Measurements from ENCODE around the gene OBP2A. TPM values are rescaled to one million over a fixed set of nuclear protein-coding genes. Genes with fewer than 3 reads are reported as not detected.

OBP2A gene
- total RNA-seq, 1 donor from 2014 or later, result not detected

DNA sequence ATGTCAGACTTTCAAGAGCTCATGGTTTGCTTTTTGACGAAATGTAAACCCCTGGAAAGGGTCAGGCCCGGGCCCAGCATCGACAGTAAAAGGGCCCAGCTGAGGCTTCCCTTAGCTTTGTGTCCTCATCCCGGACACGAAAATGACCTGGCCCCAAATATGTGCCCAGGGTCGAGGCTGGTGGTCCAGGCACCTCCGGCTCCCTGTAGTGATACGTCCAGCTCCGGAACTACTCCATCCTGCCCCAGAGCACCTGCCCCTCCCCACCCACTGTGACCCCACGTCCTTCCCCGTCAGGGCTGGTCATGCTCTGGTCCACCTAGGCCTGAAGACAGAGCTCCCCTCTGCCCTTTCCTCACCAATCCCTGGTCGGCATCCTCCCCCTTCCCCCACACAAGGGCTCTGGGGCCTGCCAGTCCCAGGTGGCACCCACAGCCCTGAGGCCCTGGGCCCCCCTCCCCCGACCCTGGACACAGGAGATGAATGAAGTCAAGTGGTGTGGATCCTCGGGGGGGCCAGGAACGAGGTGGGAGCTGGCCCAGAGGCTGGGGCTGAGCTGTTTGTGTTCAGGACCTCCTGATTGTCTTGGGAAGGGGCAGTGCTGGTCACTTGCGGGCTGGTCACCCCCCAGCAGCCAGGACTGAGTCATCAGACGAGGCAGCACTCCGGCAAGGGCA lies 6.2 kb downstream of the OBP2A start:
- ChIA-PET CTCF (no interaction called here), POLR2A (interaction anchor here (0.6 kb wide), 1 partner anchor 415 kb away, joined by 7 read pairs; no protein-coding TSS in a partner anchor)
- H3K4me3 Mint-ChIP-seq, result no peak overlapping the region
- no peak for DNase-seq
- no peaks in the 10 kb centered on the region for H3K4me1 Mint-ChIP-seq
- intact Hi-C loops (cut with micrococcal nuclease), result no loop called here
- no peaks in the 10 kb centered on the region for H3K27me3 Mint-ChIP-seq
- TF ChIP-seq, protein P1, sequence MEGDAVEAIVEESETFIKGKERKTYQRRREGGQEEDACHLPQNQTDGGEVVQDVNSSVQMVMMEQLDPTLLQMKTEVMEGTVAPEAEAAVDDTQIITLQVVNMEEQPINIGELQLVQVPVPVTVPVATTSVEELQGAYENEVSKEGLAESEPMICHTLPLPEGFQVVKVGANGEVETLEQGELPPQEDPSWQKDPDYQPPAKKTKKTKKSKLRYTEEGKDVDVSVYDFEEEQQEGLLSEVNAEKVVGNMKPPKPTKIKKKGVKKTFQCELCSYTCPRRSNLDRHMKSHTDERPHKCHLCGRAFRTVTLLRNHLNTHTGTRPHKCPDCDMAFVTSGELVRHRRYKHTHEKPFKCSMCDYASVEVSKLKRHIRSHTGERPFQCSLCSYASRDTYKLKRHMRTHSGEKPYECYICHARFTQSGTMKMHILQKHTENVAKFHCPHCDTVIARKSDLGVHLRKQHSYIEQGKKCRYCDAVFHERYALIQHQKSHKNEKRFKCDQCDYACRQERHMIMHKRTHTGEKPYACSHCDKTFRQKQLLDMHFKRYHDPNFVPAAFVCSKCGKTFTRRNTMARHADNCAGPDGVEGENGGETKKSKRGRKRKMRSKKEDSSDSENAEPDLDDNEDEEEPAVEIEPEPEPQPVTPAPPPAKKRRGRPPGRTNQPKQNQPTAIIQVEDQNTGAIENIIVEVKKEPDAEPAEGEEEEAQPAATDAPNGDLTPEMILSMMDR (IDR thresholded peaks at IDR 0.05), result no peak
- no peak overlapping the region for H3K27ac Mint-ChIP-seq
- H3K9me3 Mint-ChIP-seq, result no peaks in the 10 kb centered on the region
- ATAC-seq (ENCODE audit: low read depth), result no peak
- no peaks in the 10 kb centered on the region for H3K36me3 Mint-ChIP-seq (ENCODE audit: low read depth)

DNA sequence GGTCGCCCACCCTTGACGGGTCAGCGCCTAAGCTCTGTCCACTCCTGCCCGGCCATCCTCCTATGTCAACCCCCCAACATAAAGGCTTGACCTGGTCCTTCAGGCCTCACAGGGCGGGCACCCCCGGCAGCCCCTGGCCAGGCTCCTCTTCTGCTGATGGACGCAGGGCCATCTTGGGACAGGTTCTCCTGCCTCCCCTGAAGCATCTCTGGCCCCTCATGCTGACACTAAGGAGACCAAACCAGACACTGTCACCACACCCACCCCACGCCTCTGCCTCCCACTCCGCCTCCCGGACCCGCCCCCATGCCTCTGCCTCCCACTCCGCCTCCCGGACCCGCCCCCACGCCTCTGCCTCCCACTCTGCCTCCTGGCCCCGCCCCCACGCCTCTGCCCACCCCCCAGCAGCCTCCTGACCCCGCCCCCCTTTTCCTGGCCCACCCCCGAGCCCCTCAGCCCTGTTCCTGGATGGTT lies 6.8 kb downstream of the OBP2A start:
- CTCF ChIA-PET, result no interaction called here
- POLR2A ChIA-PET, result no interaction called here

DNA sequence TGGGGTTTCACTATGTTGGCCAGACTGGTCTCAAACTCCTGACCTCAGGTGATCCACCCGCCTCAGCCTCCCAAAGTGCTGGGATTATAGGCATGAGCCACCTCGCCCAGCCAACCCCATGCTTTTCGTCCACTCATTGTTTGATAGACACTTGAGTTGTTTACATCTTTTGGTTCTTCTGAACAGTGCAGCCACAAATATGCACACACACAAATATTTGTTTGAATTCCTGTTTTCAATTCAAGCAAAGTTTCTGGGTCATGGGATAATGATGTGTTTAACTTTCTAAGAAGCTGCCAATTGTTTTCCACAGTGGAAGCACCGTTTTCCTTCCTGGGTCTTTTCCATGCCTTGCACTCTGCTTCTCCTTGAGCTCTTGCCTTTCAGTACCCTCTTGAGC lies 8.8 kb downstream of the OBP2A start:
- Mint-ChIP-seq H3K36me3 (ENCODE audit: low read depth) (no peaks in the 10 kb centered on the region), H3K27ac (no peak overlapping the region), H3K27me3 (peaks cover 5% of the 10 kb centered on the region), H3K4me3 (no peak overlapping the region), H3K9me3 (no peaks in the 10 kb centered on the region), H3K4me1 (no peaks in the 10 kb centered on the region)
- DNase-seq (no peak), ATAC-seq (ENCODE audit: low read depth) (no peak)
- POLR2A ChIA-PET, result no interaction called here
- intact Hi-C loops (cut with micrococcal nuclease), result no loop called here
- CTCF ChIA-PET, result no interaction called here
- TF ChIP-seq, protein P1 (IDR thresholded peaks at IDR 0.05), result no peak

More for the DNA sequence above, 6.8 kb downstream of the OBP2A start:
- H3K4me3 Mint-ChIP-seq, result no peak overlapping the region
- TF ChIP-seq, protein P1 (IDR thresholded peaks at IDR 0.05), result no peak
- H3K9me3 Mint-ChIP-seq, result no peaks in the 10 kb centered on the region
- DNase-seq, result no peak
- no peak for ATAC-seq (ENCODE audit: low read depth)
- intact Hi-C loops (cut with micrococcal nuclease), result no loop called here
- H3K27me3 Mint-ChIP-seq, result no peaks in the 10 kb centered on the region
- no peaks in the 10 kb centered on the region for H3K4me1 Mint-ChIP-seq
- no peak overlapping the region for H3K27ac Mint-ChIP-seq
- H3K36me3 Mint-ChIP-seq (ENCODE audit: low read depth), result no peaks in the 10 kb centered on the region

DNA sequence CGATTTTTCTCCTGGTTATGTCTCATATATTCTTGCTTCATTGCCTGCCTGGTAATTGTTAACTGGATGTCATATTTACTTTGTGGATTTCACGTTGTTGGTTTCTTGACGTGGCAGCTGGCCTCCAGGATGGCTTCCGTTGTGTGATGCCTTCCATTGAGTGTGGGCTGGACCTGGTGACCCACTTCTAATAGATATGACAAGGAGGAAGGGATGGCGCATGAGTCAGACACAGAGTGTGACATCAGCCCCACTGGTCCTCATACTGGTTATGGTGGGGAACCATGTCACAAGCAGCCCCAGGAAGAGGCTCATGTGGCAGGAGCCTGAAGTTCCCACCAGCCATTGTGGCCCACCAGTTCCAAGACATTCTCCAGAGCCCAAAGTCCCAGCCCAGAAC lies 9.3 kb downstream of the OBP2A start:
- Mint-ChIP-seq H3K4me1 (no peaks in the 10 kb centered on the region), H3K9me3 (no peaks in the 10 kb centered on the region), H3K27me3 (peaks cover 7% of the 10 kb centered on the region), H3K36me3 (ENCODE audit: low read depth) (no peaks in the 10 kb centered on the region), H3K4me3 (no peak overlapping the region), H3K27ac (no peak overlapping the region)
- ChIA-PET POLR2A (no interaction called here), CTCF (no interaction called here)
- TF ChIP-seq, protein P1 (IDR thresholded peaks at IDR 0.05), result no peak
- DNase-seq, result no peak
- ATAC-seq (ENCODE audit: low read depth), result no peak
- intact Hi-C loops (cut with micrococcal nuclease), result no loop called here

DNA sequence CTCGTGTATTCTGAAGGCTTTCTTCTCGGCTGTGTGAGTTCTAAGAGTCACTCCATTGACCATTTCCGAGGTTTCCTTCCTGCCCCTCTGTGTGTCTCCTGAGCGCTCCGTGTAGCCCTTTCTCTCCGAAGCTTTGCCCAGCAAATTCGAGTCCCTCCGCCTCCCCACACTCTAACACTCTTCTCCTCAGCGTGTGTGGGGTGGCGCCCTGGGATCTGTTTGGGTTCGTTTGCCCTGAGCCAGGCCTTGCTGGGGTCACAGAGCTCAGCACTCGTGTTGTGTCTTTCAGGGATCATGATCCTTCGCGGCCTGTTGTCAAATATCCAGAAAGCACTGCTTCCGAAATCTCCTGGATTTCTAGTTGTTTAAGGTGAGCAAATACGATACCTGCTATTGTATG lies 10.0 kb downstream of the OBP2A start:
- ATAC-seq (ENCODE audit: low read depth), result no peak
- H3K27ac Mint-ChIP-seq, result no peak overlapping the region
- no peak for DNase-seq
- intact Hi-C loops (cut with micrococcal nuclease), result no loop called here
- no peaks in the 10 kb centered on the region for H3K4me1 Mint-ChIP-seq
- no peak overlapping the region for H3K4me3 Mint-ChIP-seq
- H3K9me3 Mint-ChIP-seq, result no peaks in the 10 kb centered on the region
- CTCF ChIA-PET, result no interaction called here
- POLR2A ChIA-PET, result no interaction called here
- TF ChIP-seq, protein P1 (IDR thresholded peaks at IDR 0.05), result no peak
- H3K36me3 Mint-ChIP-seq (ENCODE audit: low read depth), result no peaks in the 10 kb centered on the region
- H3K27me3 Mint-ChIP-seq, result peaks cover 7% of the 10 kb centered on the region
